Measurements from ENCODE around the gene TIMM21. TPM values are rescaled to one million over a fixed set of nuclear protein-coding genes. Genes with fewer than 3 reads are reported as not detected.

TIMM21 gene
- total and polyA plus RNA-seq, 9 of the 15 experiments (the other 6 are each of a cell fraction or from before 2014, with no cell fraction given): 54.7 to 229 (median 83.3) TPM

DNA sequence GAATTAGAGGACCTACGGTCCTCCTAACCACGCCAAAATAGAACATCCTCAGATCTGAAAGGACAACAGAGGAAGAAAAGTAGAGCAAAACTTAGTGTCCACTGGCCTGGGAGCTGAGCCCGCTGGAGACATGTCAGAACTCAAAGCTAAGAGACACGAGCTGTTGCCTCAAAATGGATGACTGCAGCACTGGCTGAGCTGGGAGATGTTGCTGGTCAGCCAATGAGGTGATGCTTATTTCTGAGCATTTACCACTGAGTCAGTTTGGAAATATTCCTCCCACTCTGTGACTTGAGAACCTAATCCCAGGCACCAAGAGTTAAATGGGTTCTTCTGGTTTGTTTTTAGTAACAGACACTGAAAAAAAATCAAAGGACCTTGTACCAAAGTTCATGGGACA, 33.3 kb upstream of the TIMM21 start:
- Histone ChIP-seq H2AFZ (ENCODE audit: low read depth, low read length) (no peak overlapping the region), H3K4me3 (no peak overlapping the region), H3K9me3 (replicated peaks; ENCODE audit: control insufficient read depth, insufficient read depth, low read depth, low read length) (no peaks in the 10 kb centered on the region), H3K36me3 (ENCODE audit: control insufficient read depth, insufficient read depth, low read length) (no peaks in the 10 kb centered on the region), H3K4me2 (ENCODE audit: insufficient read depth, low read length) (no peak overlapping the region), H3K27me3 (ENCODE audit: control insufficient read depth in 2 of 2, insufficient read depth in 2 of 2, low read length in 2 of 2) (peaks cover 0 to 6% of the 10 kb centered on the region in 2 experiments; a peak in 2 of 5 replicates), H3K27ac (ENCODE audit: extremely low read depth, low read depth, low read length) (no peak overlapping the region), H3K4me1 (replicated peaks in 1 of 2; ENCODE audit: control insufficient read depth in 2 of 2, insufficient read depth in 2 of 2, low read length in 2 of 2) (no peaks in the 10 kb centered on the region), H3K79me2 (ENCODE audit: control insufficient read depth, insufficient read depth, low read length) (no peaks in the 10 kb centered on the region), H4K20me1 (replicated peaks; ENCODE audit: control insufficient read depth, insufficient read depth, low read length) (no peaks in the 10 kb centered on the region), H3K9me1 (ENCODE audit: control insufficient read depth, insufficient read depth, low read length) (no peaks in the 10 kb centered on the region), H3K9ac (ENCODE audit: insufficient read depth in 1 of 2, low read depth in 2 of 2, low read length in 2 of 2) (no peak overlapping the region)
- no peak for DNase-seq (ENCODE audit: extremely low read depth in 1 of 4, low spot score in 3 of 4)
- FAIRE-seq: no peak
- no TSS peak for BruUV-seq (replicated peaks)
- WGBS (ENCODE audit: insufficient coverage, low coverage, missing lambda C conversion rate): 0% methylated on average over 4 of the region's 4 CpGs
- CTCF ChIA-PET (ENCODE audit: low intra/inter-chr PET ratio): no interaction called here
- no peak for ATAC-seq
- intact Hi-C loops (cut with micrococcal nuclease) (no loop called here), in situ Hi-C loops (cut with MboI) (no loop called here)
- POLR2A ChIA-PET: no interaction called here
- TF ChIP-seq KAT2B (IDR thresholded peaks at IDR 0.05; ENCODE audit: low read depth, low read length) (no peak), HDAC6 (IDR thresholded peaks at IDR 0.05; ENCODE audit: low read depth, low read length) (no peak), GATA2 (CRISPR knock-in tag; IDR thresholded peaks at IDR 0.05) (no peak), PCBP1 (IDR thresholded peaks at IDR 0.05; ENCODE audit: low read depth, low read length, poor library complexity, severe bottlenecking) (no peak), ZNF780A (CRISPR knock-in tag; IDR thresholded peaks at IDR 0.05) (no peak), PKNOX1 (IDR thresholded peaks at IDR 0.05) (no peak), ATF6 (CRISPR knock-in tag; IDR thresholded peaks at IDR 0.05) (no peak), ZKSCAN8 (CRISPR knock-in tag; IDR thresholded peaks at IDR 0.05) (no peak), CHD4 (IDR thresholded peaks at IDR 0.05; ENCODE audit: insufficient read depth, insufficient replicate concordance, low read depth, low read length, poor library complexity, severe bottlenecking) (no peak), EWSR1 (IDR thresholded peaks at IDR 0.05; ENCODE audit: borderline replicate concordance, low read depth, partially characterized antibody) (no peak), CXXC5 (CRISPR knock-in tag; IDR thresholded peaks at IDR 0.05) (no peak), KLF16 (IDR thresholded peaks at IDR 0.05) (no peak), TARDBP (IDR thresholded peaks at IDR 0.05) (no peak)
- TF ChIP-seq, protein P1, sequence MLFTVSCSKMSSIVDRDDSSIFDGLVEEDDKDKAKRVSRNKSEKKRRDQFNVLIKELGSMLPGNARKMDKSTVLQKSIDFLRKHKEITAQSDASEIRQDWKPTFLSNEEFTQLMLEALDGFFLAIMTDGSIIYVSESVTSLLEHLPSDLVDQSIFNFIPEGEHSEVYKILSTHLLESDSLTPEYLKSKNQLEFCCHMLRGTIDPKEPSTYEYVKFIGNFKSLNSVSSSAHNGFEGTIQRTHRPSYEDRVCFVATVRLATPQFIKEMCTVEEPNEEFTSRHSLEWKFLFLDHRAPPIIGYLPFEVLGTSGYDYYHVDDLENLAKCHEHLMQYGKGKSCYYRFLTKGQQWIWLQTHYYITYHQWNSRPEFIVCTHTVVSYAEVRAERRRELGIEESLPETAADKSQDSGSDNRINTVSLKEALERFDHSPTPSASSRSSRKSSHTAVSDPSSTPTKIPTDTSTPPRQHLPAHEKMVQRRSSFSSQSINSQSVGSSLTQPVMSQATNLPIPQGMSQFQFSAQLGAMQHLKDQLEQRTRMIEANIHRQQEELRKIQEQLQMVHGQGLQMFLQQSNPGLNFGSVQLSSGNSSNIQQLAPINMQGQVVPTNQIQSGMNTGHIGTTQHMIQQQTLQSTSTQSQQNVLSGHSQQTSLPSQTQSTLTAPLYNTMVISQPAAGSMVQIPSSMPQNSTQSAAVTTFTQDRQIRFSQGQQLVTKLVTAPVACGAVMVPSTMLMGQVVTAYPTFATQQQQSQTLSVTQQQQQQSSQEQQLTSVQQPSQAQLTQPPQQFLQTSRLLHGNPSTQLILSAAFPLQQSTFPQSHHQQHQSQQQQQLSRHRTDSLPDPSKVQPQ (CRISPR knock-in tag; IDR thresholded peaks at IDR 0.05; ENCODE audit: borderline replicate concordance): no peak
- TF ChIP-seq, protein P2, sequence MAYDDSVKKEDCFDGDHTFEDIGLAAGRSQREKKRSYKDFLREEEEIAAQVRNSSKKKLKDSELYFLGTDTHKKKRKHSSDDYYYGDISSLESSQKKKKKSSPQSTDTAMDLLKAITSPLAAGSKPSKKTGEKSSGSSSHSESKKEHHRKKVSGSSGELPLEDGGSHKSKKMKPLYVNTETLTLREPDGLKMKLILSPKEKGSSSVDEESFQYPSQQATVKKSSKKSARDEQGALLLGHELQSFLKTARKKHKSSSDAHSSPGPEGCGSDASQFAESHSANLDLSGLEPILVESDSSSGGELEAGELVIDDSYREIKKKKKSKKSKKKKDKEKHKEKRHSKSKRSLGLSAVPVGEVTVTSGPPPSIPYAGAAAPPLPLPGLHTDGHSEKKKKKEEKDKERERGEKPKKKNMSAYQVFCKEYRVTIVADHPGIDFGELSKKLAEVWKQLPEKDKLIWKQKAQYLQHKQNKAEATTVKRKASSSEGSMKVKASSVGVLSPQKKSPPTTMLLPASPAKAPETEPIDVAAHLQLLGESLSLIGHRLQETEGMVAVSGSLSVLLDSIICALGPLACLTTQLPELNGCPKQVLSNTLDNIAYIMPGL (CRISPR knock-in tag; IDR thresholded peaks at IDR 0.05): no peak

Measured in K562 (cell line).